Esophagus muscularis mucosa (tissue), 4 donors: Measurements from ENCODE around the gene C16orf87.

Source experiments
- EP300 ChIP-seq: sonication (generic); formaldehyde crosslinking; IDR thresholded peaks from one replicate; pipeline ENCODE4 v1.6.1; 2017; ENCODE audit warnings: antibody characterized with exemption
- POLR2A ChIP-seq: fragments of 450-650 bp; IDR thresholded peaks from one replicate; pipeline ENCODE4 v1.6.1; 2017; ENCODE audit warnings: antibody characterized with exemption, moderate library complexity, mild to moderate bottlenecking, low read depth
- TF ChIP-seq, protein P1 (sequence below), 3 experiments: fragments of 200-600 bp in 2 of 3; fragments of 450-650 bp in 1 of 3; sonication (generic) in 2 of 3; IDR thresholded peaks; one replicate each; pipeline ENCODE4 v1.5.1; 2017 to 2019; ENCODE audit warnings: antibody characterized with exemption in 3 of 3, mild to moderate bottlenecking in 2 of 3, moderate library complexity in 1 of 3

DNA sequence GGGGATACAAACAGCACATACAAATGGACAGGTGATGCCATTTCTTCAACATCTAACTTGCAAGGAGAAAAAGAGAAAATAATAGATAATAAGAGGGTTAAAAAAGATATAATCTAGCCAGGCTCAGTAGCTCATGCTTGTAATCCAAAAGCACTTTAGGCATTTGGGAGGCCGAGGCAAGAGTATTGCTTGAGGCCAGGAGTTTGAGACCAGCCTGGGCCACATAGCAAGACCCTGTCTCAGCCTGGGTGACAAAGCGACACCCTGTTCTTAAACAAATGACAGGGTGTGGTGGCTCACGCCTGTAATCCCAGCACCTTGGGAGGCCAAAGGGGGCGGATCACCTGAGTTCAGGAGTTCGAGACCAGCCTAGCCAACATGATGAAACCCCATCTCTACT lies 19.3 kb downstream of the C16orf87 start:
- TF ChIP-seq, protein P1, sequence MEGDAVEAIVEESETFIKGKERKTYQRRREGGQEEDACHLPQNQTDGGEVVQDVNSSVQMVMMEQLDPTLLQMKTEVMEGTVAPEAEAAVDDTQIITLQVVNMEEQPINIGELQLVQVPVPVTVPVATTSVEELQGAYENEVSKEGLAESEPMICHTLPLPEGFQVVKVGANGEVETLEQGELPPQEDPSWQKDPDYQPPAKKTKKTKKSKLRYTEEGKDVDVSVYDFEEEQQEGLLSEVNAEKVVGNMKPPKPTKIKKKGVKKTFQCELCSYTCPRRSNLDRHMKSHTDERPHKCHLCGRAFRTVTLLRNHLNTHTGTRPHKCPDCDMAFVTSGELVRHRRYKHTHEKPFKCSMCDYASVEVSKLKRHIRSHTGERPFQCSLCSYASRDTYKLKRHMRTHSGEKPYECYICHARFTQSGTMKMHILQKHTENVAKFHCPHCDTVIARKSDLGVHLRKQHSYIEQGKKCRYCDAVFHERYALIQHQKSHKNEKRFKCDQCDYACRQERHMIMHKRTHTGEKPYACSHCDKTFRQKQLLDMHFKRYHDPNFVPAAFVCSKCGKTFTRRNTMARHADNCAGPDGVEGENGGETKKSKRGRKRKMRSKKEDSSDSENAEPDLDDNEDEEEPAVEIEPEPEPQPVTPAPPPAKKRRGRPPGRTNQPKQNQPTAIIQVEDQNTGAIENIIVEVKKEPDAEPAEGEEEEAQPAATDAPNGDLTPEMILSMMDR (IDR thresholded peaks at IDR 0.05), result no peak
- TF ChIP-seq EP300, result no peak
- TF ChIP-seq POLR2A, result no peak
